SK-N-SH (cell line): ENCODE measurements around the gene GPX2. TPM values are rescaled to one million over a fixed set of nuclear protein-coding genes. Genes with fewer than 3 reads are reported as not detected.
A peak's percentile ranks its signal among the peaks of the same experiment; 100 is the strongest.

ENCODE experiments used
- CTCF ChIA-PET: fragments of 300-600, 350-600 bp; formaldehyde crosslinking; extraction: SDS; loops from one replicate; lab custom pipeline; 2021; lab: Yijun Ruan, JAX
- POLR2A ChIA-PET: fragments of 350-600 bp; sonication (Branson Sonifier 250); formaldehyde crosslinking; extraction: SDS; loops from one replicate; lab custom pipeline; 2020; ENCODE audit warnings: antibody characterized with exemption, inconsistent platforms; lab: Yijun Ruan, JAX
- DNase-seq: peaks from one replicate; pipeline ENCODE4 v3.0.0; 2012
- H2AFZ ChIP-seq: fragments of 200-600 bp; sonication (generic); 2 replicates; pipeline ENCODE4 v1.8.1; 2016; ENCODE audit warnings: antibody characterized with exemption, mild to moderate bottlenecking, low read depth
- H3F3A ChIP-seq: fragments of 200-600 bp; sonication (generic); replicated peaks from 2 replicates; pipeline ENCODE3; 2016; ENCODE audit warnings: antibody characterized with exemption, mild to moderate bottlenecking; ENCODE audit not compliant: insufficient read depth
- H3K27ac ChIP-seq, 2 experiments: fragments of 200-500 bp in 1 of 2; fragments of 200-600 bp in 1 of 2; sonication (Bioruptor generic) in 1 of 2; sonication (generic), shearing (Covaris generic) in 1 of 2; 2 replicates each; pipeline versions ENCODE4 v1.5.1 to v1.6.1; 2014 to 2016; ENCODE audit warnings: low read depth in 2 of 2, inconsistent platforms in 1 of 2, low read length in 1 of 2, mild to moderate bottlenecking in 1 of 2, mixed read lengths in 1 of 2
- H3K27me3 ChIP-seq: fragments of 200-600 bp; sonication (generic), shearing (Covaris generic); 2 replicates; pipeline ENCODE4 v1.6.1; 2016; ENCODE audit warnings: mixed run types; ENCODE audit not compliant: insufficient read depth
- H3K36me3 ChIP-seq, 2 experiments: fragments of 200-500 bp in 1 of 2; fragments of 200-600 bp in 1 of 2; sonication (Bioruptor generic) in 1 of 2; sonication (generic) in 1 of 2; replicated peaks in 1 of 2; 2 replicates each; pipeline versions ENCODE3 to v1.5.1; 2014 to 2016; ENCODE audit warnings: low read length in 1 of 2, mild to moderate bottlenecking in 1 of 2; ENCODE audit not compliant: insufficient read depth in 2 of 2, control insufficient read depth in 1 of 2
- H3K4me1 ChIP-seq, 2 experiments: fragments of 200-500 bp in 1 of 2; fragments of 200-600 bp in 1 of 2; sonication (Bioruptor generic) in 1 of 2; sonication (generic), shearing (Covaris generic) in 1 of 2; 2 replicates each; pipeline versions ENCODE4 v1.5.1 to v1.6.1; 2014 to 2016; ENCODE audit warnings: low read depth in 1 of 2, low read length in 1 of 2, mixed run types in 1 of 2; ENCODE audit not compliant: insufficient read depth in 2 of 2, control insufficient read depth in 1 of 2
- H3K4me2 ChIP-seq: fragments of 200-600 bp; sonication (generic), shearing (Covaris generic); 2 replicates; pipeline ENCODE4 v1.6.1; 2017; ENCODE audit warnings: mixed run types
- H3K4me3 ChIP-seq, 2 experiments: fragments of 200-500 bp in 1 of 2; fragments of 200-600 bp in 1 of 2; sonication (Bioruptor generic) in 1 of 2; sonication (generic), shearing (Covaris generic) in 1 of 2; 2 replicates each; pipeline versions ENCODE4 v1.5.1 to v1.8.1; 2014 to 2016; ENCODE audit warnings: low read depth in 2 of 2, inconsistent platforms in 1 of 2, low read length in 1 of 2, mild to moderate bottlenecking in 1 of 2, mixed read lengths in 1 of 2, moderate library complexity in 1 of 2
- H3K79me2 ChIP-seq: fragments of 200-600 bp; sonication (generic); 2 replicates; pipeline ENCODE4 v1.8.1; 2017; ENCODE audit warnings: mild to moderate bottlenecking; ENCODE audit not compliant: insufficient read depth
- H3K9ac ChIP-seq: fragments of 200-600 bp; sonication (generic); 2 replicates; pipeline ENCODE4 v1.6.1; 2017; ENCODE audit warnings: mixed run types
- H3K9me2 ChIP-seq: fragments of 200-600 bp; sonication (generic); 2 replicates; pipeline ENCODE4 v1.6.1; 2017; ENCODE audit warnings: mixed run types
- H3K9me3 ChIP-seq: fragments of 200-600 bp; sonication (generic); 2 replicates; pipeline ENCODE4 v1.6.1; 2017; ENCODE audit warnings: mixed run types, mild to moderate bottlenecking, moderate library complexity
- H4K20me1 ChIP-seq: fragments of 200-600 bp; sonication (generic); 2 replicates; pipeline ENCODE4 v1.6.1; 2017; ENCODE audit warnings: mild to moderate bottlenecking, mixed run types; ENCODE audit not compliant: insufficient read depth
- CHD2 ChIP-seq: fragments of 150-350 bp; IDR thresholded peaks from 2 replicates; pipeline ENCODE4 v1.6.1; 2018; ENCODE audit warnings: low read length; ENCODE audit not compliant: partially characterized antibody
- CTCF ChIP-seq: fragments of 200-600 bp; sonication (generic); IDR thresholded peaks from 2 replicates; pipeline ENCODE4 v1.6.1; 2017; ENCODE audit warnings: antibody characterized with exemption, mild to moderate bottlenecking, moderate library complexity
- EZH2phosphoT487 ChIP-seq: fragments of 200-600 bp; sonication (generic); IDR thresholded peaks from 2 replicates; pipeline ENCODE4 v1.6.1; 2017; ENCODE audit warnings: low read depth, mixed run types, mild to moderate bottlenecking, antibody characterized with exemption, moderate library complexity, borderline replicate concordance
- FOXM1 ChIP-seq: IDR thresholded peaks from 2 replicates; pipeline ENCODE4 v1.4.0; 2012; ENCODE audit warnings: low read depth, mild to moderate bottlenecking
- JUND ChIP-seq: IDR thresholded peaks from 2 replicates; pipeline ENCODE4 v1.4.0; 2012
- NRF1 ChIP-seq: IDR thresholded peaks from 2 replicates; pipeline ENCODE4 v1.6.1; 2012; ENCODE audit warnings: low read depth, mild to moderate bottlenecking, low read length
- PBX3 ChIP-seq: IDR thresholded peaks from 2 replicates; pipeline ENCODE4; 2012
- RAD21 ChIP-seq: IDR thresholded peaks from 2 replicates; pipeline ENCODE4 v1.6.1; 2012; ENCODE audit warnings: mild to moderate bottlenecking, low read length
- RXRA ChIP-seq: IDR thresholded peaks from 2 replicates; pipeline ENCODE4 v1.4.0; 2012; ENCODE audit warnings: low read depth, mild to moderate bottlenecking, borderline replicate concordance
- SIN3A ChIP-seq: IDR thresholded peaks from 2 replicates; pipeline ENCODE4 v1.6.1; 2012; ENCODE audit warnings: low read depth, mild to moderate bottlenecking, low read length, moderate library complexity, borderline replicate concordance
- SMC3 ChIP-seq: IDR thresholded peaks from 2 replicates; pipeline ENCODE4 v1.6.1; 2012; ENCODE audit warnings: low read depth, low read length, improper control_type of control experiment
- TAF1 ChIP-seq: IDR thresholded peaks from 2 replicates; pipeline ENCODE4 v1.6.1; 2012; ENCODE audit warnings: low read depth, mild to moderate bottlenecking, low read length, moderate library complexity, borderline replicate concordance
- USF1 ChIP-seq: IDR thresholded peaks from 2 replicates; pipeline ENCODE4 v1.4.0; 2012; ENCODE audit warnings: low read depth, borderline replicate concordance
- YY1 ChIP-seq: IDR thresholded peaks from 2 replicates; pipeline ENCODE4 v1.4.0; 2012; ENCODE audit warnings: low read depth, mild to moderate bottlenecking
- WGBS: methylation state at CpG from one replicate; pipeline ENCODE4 v1.1.6; 2017; ENCODE audit warnings: low lambda C conversion rate; 5-methylcytosine and 5-hydroxymethylcytosine counted together
- polyA plus RNA-seq, 3 experiments: library from polyadenylated mRNA; depleted of rRNA; stranded (reverse); fragments of >200 nt; gene quantifications; 2 replicates each; pipeline ENCODE4 v1.2.3, GENCODE V29; 2012
- TF ChIP-seq, protein P1 (sequence below): IDR thresholded peaks from 2 replicates; pipeline ENCODE4 v1.6.1; 2012; ENCODE audit warnings: mild to moderate bottlenecking, low read depth, low read length, moderate library complexity
- TF ChIP-seq, protein P2 (sequence below): IDR thresholded peaks from 2 replicates; pipeline ENCODE4 v1.4.0; 2012; ENCODE audit warnings: low read depth, borderline replicate concordance
- TF ChIP-seq, protein P3 (sequence below): IDR thresholded peaks from 2 replicates; pipeline ENCODE4 v1.4.0; 2012; ENCODE audit warnings: low read depth

Gene GPX2
- polyA plus RNA-seq, 1 of the 3 experiments (the other 2 are of a cell fraction): not detected

DNA sequence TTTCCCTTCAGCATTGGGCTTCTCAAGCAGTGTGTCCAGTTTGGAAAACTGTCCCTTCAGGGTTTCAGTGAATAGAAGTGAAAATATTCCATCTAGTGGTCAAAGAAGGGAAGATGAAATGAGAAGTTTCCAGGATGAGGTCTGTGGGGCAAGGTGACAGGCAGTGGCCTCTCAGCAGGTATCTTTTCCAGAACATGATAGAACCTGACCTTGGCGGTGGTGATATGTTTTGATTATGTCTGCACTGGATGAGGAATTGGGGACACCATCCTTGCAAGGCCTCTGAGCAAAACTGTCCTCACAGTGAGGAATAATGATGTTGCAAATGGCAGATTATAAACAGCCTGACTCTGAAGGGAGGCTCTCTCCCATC lies 4.7 kb downstream of the GPX2 start (continued):
- TF ChIP-seq CTCF: peak; percentile 45
- TF ChIP-seq CHD2: no peak
- TF ChIP-seq, protein P1, sequence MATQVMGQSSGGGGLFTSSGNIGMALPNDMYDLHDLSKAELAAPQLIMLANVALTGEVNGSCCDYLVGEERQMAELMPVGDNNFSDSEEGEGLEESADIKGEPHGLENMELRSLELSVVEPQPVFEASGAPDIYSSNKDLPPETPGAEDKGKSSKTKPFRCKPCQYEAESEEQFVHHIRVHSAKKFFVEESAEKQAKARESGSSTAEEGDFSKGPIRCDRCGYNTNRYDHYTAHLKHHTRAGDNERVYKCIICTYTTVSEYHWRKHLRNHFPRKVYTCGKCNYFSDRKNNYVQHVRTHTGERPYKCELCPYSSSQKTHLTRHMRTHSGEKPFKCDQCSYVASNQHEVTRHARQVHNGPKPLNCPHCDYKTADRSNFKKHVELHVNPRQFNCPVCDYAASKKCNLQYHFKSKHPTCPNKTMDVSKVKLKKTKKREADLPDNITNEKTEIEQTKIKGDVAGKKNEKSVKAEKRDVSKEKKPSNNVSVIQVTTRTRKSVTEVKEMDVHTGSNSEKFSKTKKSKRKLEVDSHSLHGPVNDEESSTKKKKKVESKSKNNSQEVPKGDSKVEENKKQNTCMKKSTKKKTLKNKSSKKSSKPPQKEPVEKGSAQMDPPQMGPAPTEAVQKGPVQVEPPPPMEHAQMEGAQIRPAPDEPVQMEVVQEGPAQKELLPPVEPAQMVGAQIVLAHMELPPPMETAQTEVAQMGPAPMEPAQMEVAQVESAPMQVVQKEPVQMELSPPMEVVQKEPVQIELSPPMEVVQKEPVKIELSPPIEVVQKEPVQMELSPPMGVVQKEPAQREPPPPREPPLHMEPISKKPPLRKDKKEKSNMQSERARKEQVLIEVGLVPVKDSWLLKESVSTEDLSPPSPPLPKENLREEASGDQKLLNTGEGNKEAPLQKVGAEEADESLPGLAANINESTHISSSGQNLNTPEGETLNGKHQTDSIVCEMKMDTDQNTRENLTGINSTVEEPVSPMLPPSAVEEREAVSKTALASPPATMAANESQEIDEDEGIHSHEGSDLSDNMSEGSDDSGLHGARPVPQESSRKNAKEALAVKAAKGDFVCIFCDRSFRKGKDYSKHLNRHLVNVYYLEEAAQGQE: no peak
- TF ChIP-seq USF1: no peak
- TF ChIP-seq FOXM1: no peak
- no peak for TF ChIP-seq YY1
- no peak for TF ChIP-seq SIN3A
- no peak for TF ChIP-seq TAF1
- TF ChIP-seq RXRA: no peak
- peak; percentile 55 for TF ChIP-seq RAD21
- no peak for TF ChIP-seq JUND
- no peak for TF ChIP-seq NRF1

- H3K9ac ChIP-seq: no peak overlapping the region
- no peaks in the 10 kb centered on the region for H3K9me2 ChIP-seq
- peaks cover 11% of the 10 kb centered on the region for H3F3A ChIP-seq
- DNase-seq: no peak
- no peak overlapping the region for H3K4me2 ChIP-seq
- WGBS: 67% methylated on average over 1 of the region's 1 CpG
- ChIA-PET POLR2A (no interaction called here), CTCF (interaction anchor here (0.8 to 2.4 kb wide), 6 partner anchors 13 to 124 kb away, joined by 3 to 12 read pairs (median 6); no protein-coding TSS in a partner anchor)
- H2AFZ ChIP-seq: no peak overlapping the region
- no peak overlapping the region for H3K4me3 ChIP-seq
- H3K9me3 ChIP-seq: no peaks in the 10 kb centered on the region
- H3K36me3 ChIP-seq: peaks cover 21 to 30% of the 10 kb centered on the region in 2 experiments
- no peaks in the 10 kb centered on the region; a peak in 2 of 4 replicates for H3K4me1 ChIP-seq
- no peaks in the 10 kb centered on the region; the same call in 1 of the 2 replicates for H4K20me1 ChIP-seq
- peaks cover 13% of the 10 kb centered on the region; the same call in 1 of the 2 replicates for H3K79me2 ChIP-seq
- no peaks in the 10 kb centered on the region for H3K27me3 ChIP-seq
- H3K27ac ChIP-seq: no peak overlapping the region; a peak in 1 of 4 replicates
- TF ChIP-seq, protein P2, sequence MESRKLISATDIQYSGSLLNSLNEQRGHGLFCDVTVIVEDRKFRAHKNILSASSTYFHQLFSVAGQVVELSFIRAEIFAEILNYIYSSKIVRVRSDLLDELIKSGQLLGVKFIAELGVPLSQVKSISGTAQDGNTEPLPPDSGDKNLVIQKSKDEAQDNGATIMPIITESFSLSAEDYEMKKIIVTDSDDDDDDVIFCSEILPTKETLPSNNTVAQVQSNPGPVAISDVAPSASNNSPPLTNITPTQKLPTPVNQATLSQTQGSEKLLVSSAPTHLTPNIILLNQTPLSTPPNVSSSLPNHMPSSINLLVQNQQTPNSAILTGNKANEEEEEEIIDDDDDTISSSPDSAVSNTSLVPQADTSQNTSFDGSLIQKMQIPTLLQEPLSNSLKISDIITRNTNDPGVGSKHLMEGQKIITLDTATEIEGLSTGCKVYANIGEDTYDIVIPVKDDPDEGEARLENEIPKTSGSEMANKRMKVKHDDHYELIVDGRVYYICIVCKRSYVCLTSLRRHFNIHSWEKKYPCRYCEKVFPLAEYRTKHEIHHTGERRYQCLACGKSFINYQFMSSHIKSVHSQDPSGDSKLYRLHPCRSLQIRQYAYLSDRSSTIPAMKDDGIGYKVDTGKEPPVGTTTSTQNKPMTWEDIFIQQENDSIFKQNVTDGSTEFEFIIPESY: no peak
- TF ChIP-seq, protein P3, sequence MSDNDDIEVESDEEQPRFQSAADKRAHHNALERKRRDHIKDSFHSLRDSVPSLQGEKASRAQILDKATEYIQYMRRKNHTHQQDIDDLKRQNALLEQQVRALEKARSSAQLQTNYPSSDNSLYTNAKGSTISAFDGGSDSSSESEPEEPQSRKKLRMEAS: no peak
- no peak for TF ChIP-seq JUND
- no peak for TF ChIP-seq CTCF
- TF ChIP-seq SIN3A: no peak
- TF ChIP-seq RAD21: no peak
- TF ChIP-seq NRF1: no peak
- TF ChIP-seq PBX3: no peak
- TF ChIP-seq EZH2phosphoT487: no peak
- no peak for TF ChIP-seq SMC3
These were observed 5.2 kb downstream of the GPX2 start for GRCh38 chr14:64937171-64937820.
